ENCODE data around the gene LCN2.

The LCN2 gene

GRCh38 chr9:128164307-128164885, 15.1 kb downstream of the LCN2 start:
- peaks cover 18% of the 10 kb centered on the region for H3K4me1 ChIP-seq
- H3K4me2 ChIP-seq, result no peak overlapping the region

GRCh38 chr9:128166169-128166568, 16.9 kb downstream of the LCN2 start:
- no peaks in the 10 kb centered on the region for H3K27me3 ChIP-seq
- H3K9ac ChIP-seq, result no peak overlapping the region
- peaks cover 52% of the 10 kb centered on the region for H4K20me1 ChIP-seq
- peaks cover 96% of the 10 kb centered on the region for H3K36me3 ChIP-seq
- no peak for TF ChIP-seq Cebpa-rat (IDR thresholded peaks at IDR 0.05)
- no peak overlapping the region for H3K27ac ChIP-seq
- no peak overlapping the region for H3K4me3 ChIP-seq
- H3K9me3 ChIP-seq, result no peaks in the 10 kb centered on the region
- H3K4me2 ChIP-seq, result no peak overlapping the region
- H3K4me1 ChIP-seq, result peaks cover 7% of the 10 kb centered on the region

More at GRCh38 chr9:128164307-128164885, 15.1 kb downstream of the LCN2 start:
- H3K4me3 ChIP-seq, result no peak overlapping the region
- peaks cover 50% of the 10 kb centered on the region for H4K20me1 ChIP-seq
- TF ChIP-seq Cebpa-rat (IDR thresholded peaks at IDR 0.05), result no peak
- H3K36me3 ChIP-seq, result peaks cover 78% of the 10 kb centered on the region
- no peak overlapping the region for H3K27ac ChIP-seq
- H3K9ac ChIP-seq, result no peak overlapping the region
- H3K9me3 ChIP-seq, result no peaks in the 10 kb centered on the region
- no peaks in the 10 kb centered on the region for H3K27me3 ChIP-seq

DNA sequence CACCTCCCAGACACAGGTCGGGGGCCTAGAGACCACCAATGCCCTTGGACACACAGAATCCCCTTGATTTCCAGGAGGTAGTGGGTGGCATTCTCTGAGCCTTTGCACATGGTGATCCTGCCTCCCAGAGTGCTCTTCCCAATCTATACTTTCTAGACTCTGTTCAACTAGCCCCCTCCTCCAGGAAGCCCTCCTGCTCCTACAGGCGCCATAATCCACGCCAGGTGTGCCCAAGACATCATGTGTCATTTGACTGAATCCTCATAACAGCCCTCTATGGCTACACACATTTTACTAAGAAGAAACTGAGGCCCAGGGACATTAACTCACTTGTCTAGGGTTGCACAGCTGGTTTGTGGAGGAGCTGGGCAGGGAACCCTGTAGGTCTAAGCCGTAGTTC, 18.0 kb downstream of the LCN2 start:
- Histone ChIP-seq H3K4me2 (no peak overlapping the region), H3K36me3 (peaks cover 93% of the 10 kb centered on the region), H3K27me3 (no peaks in the 10 kb centered on the region), H3K27ac (no peak overlapping the region), H3K9ac (no peak overlapping the region), H3K9me3 (no peaks in the 10 kb centered on the region), H3K4me3 (no peak overlapping the region), H3K4me1 (no peaks in the 10 kb centered on the region), H4K20me1 (peaks cover 44% of the 10 kb centered on the region)
- TF ChIP-seq Cebpa-rat (IDR thresholded peaks at IDR 0.05), result no peak

DNA sequence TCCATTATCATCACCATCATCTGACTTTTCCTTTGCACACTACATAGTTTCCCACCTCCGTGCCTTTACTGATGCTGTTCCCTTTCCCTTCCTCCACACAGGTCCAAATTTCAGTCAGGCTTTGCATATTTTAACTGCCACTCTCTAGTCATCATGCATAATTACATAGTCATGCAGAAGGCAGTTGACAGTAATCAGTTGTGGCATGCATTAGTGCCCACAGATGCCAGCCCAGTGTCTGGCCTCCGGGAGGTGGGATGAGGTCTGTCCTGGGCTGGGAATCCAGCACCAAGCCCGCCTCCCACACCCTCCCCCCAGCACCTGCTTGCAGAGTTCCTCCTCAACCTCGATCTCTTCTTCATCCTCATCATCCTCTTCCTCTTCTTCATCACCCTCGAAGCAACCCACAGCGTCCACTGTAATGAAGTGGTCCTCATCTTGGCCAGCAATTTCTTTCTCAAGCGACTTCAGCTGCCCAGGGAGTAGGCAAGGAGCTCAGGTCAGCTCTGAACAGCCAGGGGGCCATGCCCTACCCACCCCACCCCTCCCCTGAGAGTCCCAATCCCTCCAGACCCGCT, 19.6 kb downstream of the LCN2 start:
- Histone ChIP-seq H4K20me1 (peaks cover 28% of the 10 kb centered on the region), H3K4me1 (no peaks in the 10 kb centered on the region)

DNA sequence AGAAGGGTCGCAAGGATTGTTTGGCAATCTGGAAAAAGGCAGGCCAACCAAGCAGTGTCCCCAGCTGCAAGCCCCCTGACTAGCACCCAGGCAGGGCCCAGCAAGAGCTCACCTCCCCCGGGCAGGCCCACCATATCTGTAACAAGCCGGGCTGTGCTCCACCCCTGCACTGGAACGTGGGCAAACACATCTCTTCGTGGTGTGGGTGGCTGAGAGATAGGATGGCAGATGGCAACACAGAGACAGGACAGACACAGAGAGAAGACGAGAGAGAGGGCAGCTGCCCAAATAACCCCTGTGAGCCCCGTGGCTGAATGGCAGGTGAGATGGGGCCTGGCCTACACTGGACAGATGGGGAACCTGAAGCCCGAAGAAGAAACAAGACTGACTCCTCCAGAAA, 20.2 kb downstream of the LCN2 start:
- no peaks in the 10 kb centered on the region for H3K4me1 ChIP-seq

More for the DNA sequence above, 19.6 kb downstream of the LCN2 start:
- Histone ChIP-seq H3K4me2 (no peak overlapping the region), H3K27ac (no peak overlapping the region), H3K27me3 (no peaks in the 10 kb centered on the region), H3K4me3 (no peak overlapping the region), H3K9ac (no peak overlapping the region), H3K9me3 (no peaks in the 10 kb centered on the region), H3K36me3 (peaks cover 86% of the 10 kb centered on the region)
- TF ChIP-seq Cebpa-rat (IDR thresholded peaks at IDR 0.05), result no peak

GRCh38 chr9:128169925-128170324, 20.7 kb downstream of the LCN2 start:
- H3K4me2 ChIP-seq, result no peak overlapping the region
- H3K4me3 ChIP-seq, result no peak overlapping the region
- no peaks in the 10 kb centered on the region for H3K4me1 ChIP-seq
- no peak overlapping the region for H3K9ac ChIP-seq
- H3K9me3 ChIP-seq, result no peaks in the 10 kb centered on the region
- no peak overlapping the region for H3K27ac ChIP-seq
- peaks cover 29% of the 10 kb centered on the region for H4K20me1 ChIP-seq
- H3K27me3 ChIP-seq, result no peaks in the 10 kb centered on the region
- H3K36me3 ChIP-seq, result peaks cover 86% of the 10 kb centered on the region
- TF ChIP-seq Cebpa-rat (IDR thresholded peaks at IDR 0.05), result no peak

More for the DNA sequence above, 20.2 kb downstream of the LCN2 start:
- Histone ChIP-seq H3K9ac (no peak overlapping the region), H4K20me1 (peaks cover 26% of the 10 kb centered on the region), H3K27ac (no peak overlapping the region), H3K36me3 (peaks cover 86% of the 10 kb centered on the region), H3K9me3 (no peaks in the 10 kb centered on the region), H3K4me3 (no peak overlapping the region), H3K27me3 (no peaks in the 10 kb centered on the region), H3K4me2 (no peak overlapping the region)
- no peak for TF ChIP-seq Cebpa-rat (IDR thresholded peaks at IDR 0.05)

DNA sequence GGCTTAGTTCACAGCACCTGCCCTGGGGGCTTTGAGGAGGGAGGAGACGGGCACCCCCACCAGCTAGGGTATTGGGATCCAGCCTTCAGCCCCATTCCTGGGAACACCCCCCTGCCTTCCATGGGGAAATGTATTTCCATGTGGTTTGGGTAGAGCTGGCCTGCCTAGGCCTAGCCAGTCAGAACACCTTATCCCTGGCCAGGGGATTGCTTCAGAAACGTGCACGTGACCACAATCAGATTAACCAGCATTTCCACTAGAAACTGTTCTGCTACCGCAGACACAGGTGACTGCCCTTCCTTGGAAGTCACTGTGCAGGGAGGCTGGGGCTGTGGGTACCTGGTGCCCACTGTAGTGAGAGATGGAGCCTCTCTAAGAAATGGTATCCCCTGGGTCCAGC, 24.8 kb downstream of the LCN2 start:
- 0 out of 2 replicates have a peak, but pooled peaks cover 14% of the 10 kb centered on the region for H4K20me1 ChIP-seq
- peaks cover 86% of the 10 kb centered on the region for H3K36me3 ChIP-seq
- H3K4me3 ChIP-seq, result no peak overlapping the region
- no peak overlapping the region for H3K27ac ChIP-seq
- H3K9me3 ChIP-seq, result peaks cover 3% of the 10 kb centered on the region; the same call in 1 of the 2 replicates
- H3K9ac ChIP-seq, result no peak overlapping the region
- no peak overlapping the region for H3K4me2 ChIP-seq
- no peaks in the 10 kb centered on the region for H3K4me1 ChIP-seq
- H3K27me3 ChIP-seq, result no peaks in the 10 kb centered on the region
- no peak for TF ChIP-seq Cebpa-rat (IDR thresholded peaks at IDR 0.05)

DNA sequence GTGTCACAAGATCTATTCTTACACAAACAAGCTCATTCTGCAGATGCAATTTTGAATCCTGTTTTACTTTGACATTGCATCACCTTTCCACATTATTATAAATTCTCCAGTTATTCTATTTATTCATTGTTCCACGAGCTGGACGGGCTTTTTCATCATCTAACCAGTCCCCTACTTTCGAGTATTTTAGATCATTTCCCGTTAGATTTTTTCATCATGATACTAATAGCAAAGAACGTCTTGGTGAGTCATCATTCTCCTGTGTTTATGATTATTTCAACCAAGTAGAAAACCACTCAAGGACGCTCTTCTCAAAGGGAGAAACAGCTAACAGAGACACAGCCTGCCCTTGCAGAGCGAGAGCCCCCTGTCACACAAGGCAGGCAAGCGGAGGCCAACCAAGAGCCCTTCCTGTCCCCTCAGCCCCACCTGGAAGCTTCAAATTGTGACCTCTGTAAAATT, 25.9 kb downstream of the LCN2 start:
- H3K9me3 ChIP-seq, result peaks cover 14% of the 10 kb centered on the region
- no peak overlapping the region for H3K4me3 ChIP-seq
- no peak for TF ChIP-seq Cebpa-rat (IDR thresholded peaks at IDR 0.05)
- H3K36me3 ChIP-seq, result peaks cover 86% of the 10 kb centered on the region
- 0 out of 2 replicates have a peak, but pooled peaks cover 9% of the 10 kb centered on the region for H4K20me1 ChIP-seq
- no peak overlapping the region for H3K27ac ChIP-seq
- no peak overlapping the region for H3K9ac ChIP-seq
- no peaks in the 10 kb centered on the region for H3K4me1 ChIP-seq
- no peaks in the 10 kb centered on the region for H3K27me3 ChIP-seq
- H3K4me2 ChIP-seq, result no peak overlapping the region

GRCh38 chr9:128175726-128176125, 26.5 kb downstream of the LCN2 start:
- no peak overlapping the region for H3K4me3 ChIP-seq
- H4K20me1 ChIP-seq, result 0 out of 2 replicates have a peak, but pooled peaks cover 9% of the 10 kb centered on the region
- TF ChIP-seq Cebpa-rat (IDR thresholded peaks at IDR 0.05), result no peak
- no peaks in the 10 kb centered on the region for H3K27me3 ChIP-seq
- H3K36me3 ChIP-seq, result peaks cover 86% of the 10 kb centered on the region
- peaks cover 20% of the 10 kb centered on the region for H3K9me3 ChIP-seq
- no peak overlapping the region for H3K27ac ChIP-seq
- no peaks in the 10 kb centered on the region for H3K4me1 ChIP-seq
- no peak overlapping the region for H3K9ac ChIP-seq
- no peak overlapping the region for H3K4me2 ChIP-seq

DNA sequence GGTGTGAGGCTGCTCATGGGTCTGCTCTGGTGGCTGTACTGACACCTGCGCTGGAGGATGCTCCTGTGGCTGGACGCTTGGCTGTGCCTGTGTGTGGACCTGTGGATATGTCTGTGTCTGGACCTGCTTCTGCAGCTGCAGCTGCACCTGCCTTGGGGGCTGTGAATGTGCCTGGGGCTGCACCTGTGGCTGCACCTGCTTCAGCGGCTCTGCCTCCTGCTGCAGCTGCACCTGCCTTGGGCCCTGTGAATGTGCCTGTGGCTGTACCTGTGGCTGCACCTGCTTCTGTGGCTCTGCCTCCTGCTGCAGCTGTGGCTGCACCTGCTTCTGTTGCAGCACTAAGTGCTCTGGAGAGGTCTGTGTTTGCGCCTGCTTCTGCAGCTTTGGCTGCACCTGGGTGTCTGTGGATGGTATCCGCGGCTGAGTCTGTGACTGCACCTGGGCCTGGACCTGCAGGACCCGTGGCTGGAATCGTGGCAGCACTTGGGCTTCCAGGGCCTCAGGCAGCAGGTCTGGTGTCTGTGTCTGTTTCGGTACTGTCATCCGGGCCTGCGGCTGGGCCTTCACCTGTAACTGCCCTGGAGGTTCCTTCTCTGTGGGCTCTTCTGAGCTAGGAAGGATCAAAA, 29.7 kb downstream of the LCN2 start:
- 0 out of 2 replicates have a peak, but pooled peaks cover 9% of the 10 kb centered on the region for H4K20me1 ChIP-seq
- H3K36me3 ChIP-seq, result peaks cover 91% of the 10 kb centered on the region
- H3K9ac ChIP-seq, result no peak overlapping the region
- no peaks in the 10 kb centered on the region for H3K4me1 ChIP-seq
- no peaks in the 10 kb centered on the region for H3K27me3 ChIP-seq
- H3K4me2 ChIP-seq, result no peak overlapping the region
- H3K4me3 ChIP-seq, result no peak overlapping the region
- no peak overlapping the region for H3K27ac ChIP-seq
- peaks cover 21% of the 10 kb centered on the region for H3K9me3 ChIP-seq
- TF ChIP-seq Cebpa-rat (IDR thresholded peaks at IDR 0.05), result no peak
